Fibroblast of skin of left quadriceps (primary cell): ENCODE data around the gene SLC25A1.
A peak's percentile ranks its signal among the peaks of the same experiment; 100 is the strongest.

ENCODE experiments used
- DNase-seq, 2 experiments: peaks; one replicate each; pipeline ENCODE4 v3.0.0-alpha.2; 2013; ENCODE audit warnings: low read depth in 2 of 2

Gene SLC25A1

GRCh38 chr22:19178657-19179496 is at the start of gene SLC25A1:
TSS of gene SLC25A1 (minus strand) at chr22:19178736. CDS start at chr22:19178673, 63 bp downstream.
- peak; percentile 73 to 74 for DNase-seq

GRCh38 chr22:19228179-19228578 is 49.6 kb upstream of the SLC25A1 start:
- no peak for DNase-seq

GRCh38 chr22:19226428-19226827 is 47.9 kb upstream of the SLC25A1 start:
- no peak for DNase-seq

- no peak for DNase-seq
Measured at GRCh38 chr22:19225560-19225959, 47.0 kb upstream of the SLC25A1 start.

GRCh38 chr22:19224985-19225384 is 46.4 kb upstream of the SLC25A1 start:
- DNase-seq = no peak

- DNase-seq = no peak
Measured at GRCh38 chr22:19224557-19224956, 46.0 kb upstream of the SLC25A1 start.

GRCh38 chr22:19223617-19224016 is 45.1 kb upstream of the SLC25A1 start:
- DNase-seq = no peak

- DNase-seq = no peak
Measured at GRCh38 chr22:19223110-19223509, 44.6 kb upstream of the SLC25A1 start.

- no peak for DNase-seq
Measured at GRCh38 chr22:19222242-19223005, 43.9 kb upstream of the SLC25A1 start.

- no peak for DNase-seq
Measured at GRCh38 chr22:19220867-19221266, 42.3 kb upstream of the SLC25A1 start.

GRCh38 chr22:19218541-19219233 is 40.2 kb upstream of the SLC25A1 start:
- no peak for DNase-seq

GRCh38 chr22:19216579-19216978 is 38.0 kb upstream of the SLC25A1 start:
- DNase-seq = no peak

GRCh38 chr22:19215360-19215759 is 36.8 kb upstream of the SLC25A1 start:
- no peak for DNase-seq

- DNase-seq = peak; percentile 10 to 11
Measured at GRCh38 chr22:19214078-19214473, 35.5 kb upstream of the SLC25A1 start.

GRCh38 chr22:19213442-19214077 is 35.0 kb upstream of the SLC25A1 start:
- no peak for DNase-seq

GRCh38 chr22:19213001-19213400 is 34.5 kb upstream of the SLC25A1 start:
- DNase-seq = no peak

- DNase-seq = no peak
Measured at GRCh38 chr22:19212302-19212870, 33.9 kb upstream of the SLC25A1 start.

GRCh38 chr22:19210188-19210587 is 31.7 kb upstream of the SLC25A1 start:
- no peak for DNase-seq

- DNase-seq = no peak
Measured at GRCh38 chr22:19208287-19208847, 29.8 kb upstream of the SLC25A1 start.

- no peak for DNase-seq
Measured at GRCh38 chr22:19207884-19208283, 29.3 kb upstream of the SLC25A1 start.

GRCh38 chr22:19207401-19207808 is 28.9 kb upstream of the SLC25A1 start:
- DNase-seq = no peak
